NCI-H2227 treated with DMSO at 0.1 percent for 48 hours (cell line): ENCODE data around the gene SENP1.

Experiments
- DNase-seq: peaks from one replicate; lab custom pipeline; 2025; lab: John Stamatoyannopoulos, UW

SENP1 gene

DNA sequence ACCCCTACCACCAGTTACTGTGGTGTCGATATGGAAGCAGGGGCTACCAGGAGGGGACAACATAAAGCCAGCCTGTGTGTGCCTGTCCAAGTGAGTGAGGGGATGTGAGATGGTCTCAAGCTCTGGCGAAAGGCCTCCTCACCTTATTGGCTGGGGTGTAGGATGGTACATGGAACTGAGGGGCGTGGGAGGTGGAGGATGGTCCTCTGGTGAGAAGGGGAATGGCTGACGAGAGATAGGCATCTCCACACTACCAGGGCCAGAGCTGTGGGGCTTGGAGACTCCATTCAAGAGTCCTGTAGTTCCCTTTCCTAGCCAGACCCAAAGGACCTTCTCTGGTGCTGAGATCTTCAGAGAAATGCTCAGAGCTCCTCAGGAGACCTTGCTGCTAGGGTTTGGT, 69.1 kb downstream of the SENP1 start:
- DNase-seq = no peak

DNA sequence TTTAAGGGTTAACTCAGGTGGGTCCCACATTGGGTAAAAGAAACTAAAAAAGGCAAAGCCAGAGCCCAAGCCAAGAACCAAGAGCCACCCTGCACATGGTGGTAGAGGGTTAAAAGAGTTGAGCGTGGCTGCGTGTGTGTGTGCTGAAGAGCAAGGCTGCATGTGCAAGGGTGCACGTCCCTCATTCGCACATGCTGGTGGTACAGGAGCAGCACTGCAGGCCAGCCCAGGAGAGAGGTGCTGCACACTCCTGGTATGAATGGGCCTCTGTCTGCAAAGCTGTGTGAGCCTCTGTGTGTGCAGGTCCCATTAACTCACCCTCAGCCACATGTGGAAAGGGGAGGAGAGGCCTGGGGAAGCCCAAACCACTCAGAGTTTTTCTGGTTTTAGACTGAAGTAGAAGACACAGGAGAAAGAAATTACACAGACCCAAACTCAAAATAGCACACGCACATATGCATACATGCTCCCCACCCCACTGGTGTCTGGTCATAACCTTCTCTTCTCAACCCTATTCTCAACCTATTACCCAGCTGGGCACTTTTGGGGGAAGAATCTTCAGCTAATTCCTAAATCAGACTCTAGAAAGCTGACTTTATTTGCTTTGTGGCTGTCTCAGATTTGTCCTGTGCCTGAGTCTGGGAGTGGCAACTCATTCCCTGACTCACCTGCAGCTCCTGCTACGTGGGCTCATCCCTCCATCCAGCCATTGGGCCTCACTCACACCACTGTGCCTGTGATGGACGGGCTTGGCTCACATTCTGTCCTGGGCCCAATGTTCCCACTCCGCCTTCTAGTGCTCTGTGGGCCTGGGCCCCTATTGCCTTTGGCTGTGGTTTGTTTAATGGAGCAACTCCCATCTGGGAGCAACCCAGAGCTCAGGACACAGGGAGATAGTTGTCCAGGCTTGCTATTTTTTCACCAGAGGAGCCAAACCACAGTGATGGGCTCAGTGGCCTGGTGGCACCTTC, 70.8 kb downstream of the SENP1 start:
- no peak for DNase-seq

DNA sequence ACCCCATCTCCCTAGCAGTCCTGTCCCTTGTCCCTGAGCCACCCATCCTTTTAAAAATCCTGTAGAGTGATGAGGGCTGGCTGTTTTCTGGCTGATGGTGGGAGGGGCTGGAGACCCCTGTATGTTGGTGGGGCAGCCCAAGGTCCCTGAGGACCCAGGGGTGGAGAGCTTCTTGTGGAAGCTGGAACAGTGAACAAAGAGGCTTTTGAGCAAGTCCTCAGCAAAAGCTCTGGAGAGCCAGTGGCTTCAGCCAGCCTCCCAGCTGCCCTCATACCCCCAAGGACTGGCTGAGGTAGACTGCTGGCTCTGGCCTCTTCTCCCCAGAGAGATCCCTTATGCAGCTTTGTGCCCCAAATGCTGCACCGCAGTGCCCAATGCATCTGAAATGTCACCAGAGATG, 72.4 kb downstream of the SENP1 start:
- no peak for DNase-seq

DNA sequence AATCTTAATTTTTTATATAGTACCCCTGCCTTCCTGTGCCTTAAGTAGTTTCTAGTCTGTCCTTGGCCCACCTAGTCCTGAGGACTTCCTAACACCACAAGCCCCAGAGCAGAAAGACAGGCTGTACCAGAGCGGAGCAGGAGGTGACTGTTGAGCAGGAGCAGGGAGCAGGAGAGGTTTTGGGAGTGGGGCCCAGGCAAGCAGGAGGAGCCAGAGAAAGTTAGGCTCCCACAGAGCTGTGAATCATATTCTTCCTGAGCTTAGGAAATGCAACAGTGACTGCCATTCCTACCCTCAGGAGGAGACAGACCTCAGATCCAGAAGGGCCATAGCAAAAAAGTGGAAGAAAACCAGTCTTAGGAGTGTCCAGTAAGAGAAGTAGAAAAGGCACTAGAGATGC, 73.3 kb downstream of the SENP1 start:
- DNase-seq = no peak

DNA sequence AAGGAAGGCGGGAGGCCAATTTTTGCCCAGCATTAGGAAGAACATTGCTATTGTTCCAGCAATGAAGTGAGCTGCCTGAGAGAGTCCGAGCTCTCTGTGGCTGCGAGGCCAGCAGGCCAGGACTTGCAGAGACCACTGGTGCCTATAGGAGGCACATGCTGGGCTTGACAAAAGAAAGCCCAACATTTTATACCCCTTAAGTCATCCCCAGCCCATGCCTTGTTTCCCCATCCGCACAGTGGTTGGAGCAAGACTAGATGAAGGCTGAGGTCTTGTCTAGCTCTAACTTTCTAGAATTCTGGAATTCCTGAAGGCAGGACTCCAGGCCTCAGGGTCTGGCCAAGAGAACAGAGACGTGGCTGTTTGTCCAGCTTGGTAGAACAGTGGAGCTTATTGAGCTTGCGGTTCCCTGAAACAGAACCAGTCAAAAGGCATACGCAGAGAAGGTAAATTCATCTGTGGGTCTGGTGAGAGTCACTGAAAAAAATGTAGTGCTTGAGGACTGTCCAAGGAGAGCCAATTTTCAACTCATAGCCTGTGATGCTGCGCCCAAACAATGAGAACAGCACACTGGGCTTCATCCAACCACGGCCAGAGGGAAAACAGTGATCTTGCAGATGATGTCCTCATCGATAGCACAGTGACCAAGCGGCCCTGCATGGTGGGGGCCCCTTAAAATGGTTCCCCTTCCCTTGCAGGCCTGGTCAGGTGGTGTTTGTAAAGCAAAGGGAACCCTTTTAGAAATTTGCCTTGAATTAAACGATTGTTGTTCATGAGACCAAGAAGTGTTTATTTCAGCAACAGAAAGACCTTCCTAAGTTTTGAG, 74.5 kb downstream of the SENP1 start:
- no peak for DNase-seq

DNA sequence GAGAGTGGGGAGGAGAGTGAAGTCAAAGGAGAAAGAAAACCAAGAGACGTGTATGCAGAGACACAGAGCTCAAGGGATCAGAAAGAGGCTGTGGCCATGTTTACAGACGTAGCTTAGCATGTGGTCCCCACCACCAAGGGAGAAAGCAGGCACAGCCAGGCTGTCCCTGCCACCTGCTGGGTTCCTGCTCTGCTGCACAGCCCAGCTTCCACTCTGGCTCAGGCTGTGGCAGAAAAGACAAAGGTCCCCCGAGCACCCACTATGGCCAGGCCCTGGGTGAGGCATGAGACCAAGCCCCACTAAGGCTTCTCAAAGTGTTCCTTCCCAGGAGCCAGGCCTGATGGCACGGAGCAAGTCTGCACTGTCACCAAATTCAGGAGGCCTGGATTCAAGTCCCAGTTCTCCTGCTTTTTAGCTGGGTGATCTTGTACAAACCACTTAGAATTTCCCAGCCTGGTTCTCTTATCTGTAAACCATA, 75.7 kb downstream of the SENP1 start:
- no peak for DNase-seq

DNA sequence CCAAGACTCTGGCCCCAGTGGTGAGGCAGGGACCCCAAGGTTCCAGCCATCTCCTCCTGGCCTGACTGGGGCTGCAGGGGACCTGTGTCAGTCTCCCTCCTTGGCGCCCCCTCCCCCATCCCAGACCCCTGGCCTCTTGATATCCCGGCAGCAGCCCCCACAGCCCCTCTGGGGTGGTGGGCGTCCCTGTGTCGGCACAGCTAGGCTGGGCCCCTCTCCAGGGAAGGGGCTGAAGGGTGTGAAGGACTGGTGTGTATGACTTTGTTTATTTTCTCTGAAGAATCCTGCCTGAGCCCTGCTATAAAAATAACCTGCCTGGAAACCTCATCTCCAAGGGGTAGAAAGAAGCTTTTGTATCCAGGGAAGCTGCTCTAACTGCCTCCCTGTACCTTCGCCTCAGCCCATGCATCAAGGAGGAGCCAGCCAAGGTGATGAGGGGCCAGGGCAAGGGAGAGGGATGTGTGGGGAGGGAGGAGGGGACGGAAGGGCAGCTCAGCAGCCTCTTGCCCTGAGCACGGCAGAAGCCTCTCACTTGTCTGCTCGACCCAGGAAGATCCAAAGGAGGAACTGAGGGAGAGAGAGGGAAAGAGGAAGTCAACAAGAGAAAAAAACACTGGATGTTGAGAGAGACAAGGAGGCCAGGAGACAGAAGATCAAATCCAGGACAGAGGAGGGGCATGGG, 76.2 kb downstream of the SENP1 start:
- no peak for DNase-seq

DNA sequence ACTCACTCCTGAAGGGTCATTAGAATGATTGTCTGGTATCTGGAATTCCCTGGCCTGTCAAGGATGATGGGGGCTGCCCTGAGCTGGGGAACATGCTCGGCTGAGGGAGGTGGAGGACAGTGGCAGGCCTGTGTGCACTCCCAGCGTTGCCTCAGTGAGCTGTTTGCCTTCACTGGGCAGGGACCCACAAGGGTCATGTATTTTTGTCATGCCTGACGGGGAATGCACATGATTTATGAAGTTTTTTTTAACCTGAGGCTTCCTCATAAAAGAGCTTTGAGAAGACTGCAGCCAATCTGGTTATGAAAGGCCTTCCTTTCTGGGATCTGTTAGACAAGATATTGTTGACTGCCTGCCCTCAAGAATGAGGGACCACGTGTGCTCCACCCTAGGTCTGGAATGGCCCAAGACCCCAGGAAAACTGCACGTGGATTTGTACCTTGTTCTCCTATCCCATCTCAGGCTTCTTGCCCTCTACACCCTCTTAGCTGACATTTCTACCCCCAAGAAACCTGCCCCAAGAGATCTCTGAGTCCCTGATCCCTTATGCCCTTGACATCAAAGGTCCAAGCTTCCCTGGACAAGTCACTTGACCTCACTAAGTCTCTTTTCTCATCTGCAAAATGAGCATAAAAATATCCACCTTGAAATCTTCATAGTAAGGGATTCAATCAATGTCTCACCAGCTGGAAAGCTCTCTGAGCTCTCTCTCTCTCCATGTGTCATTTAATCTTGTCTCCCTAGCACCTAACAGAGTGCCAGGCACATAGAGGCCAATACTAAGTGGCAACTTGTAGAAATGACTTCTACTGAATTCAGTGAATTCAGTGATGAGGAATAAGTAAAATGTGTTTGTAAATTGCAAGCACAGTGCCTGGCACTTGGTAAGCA, 77.1 kb downstream of the SENP1 start:
- no peak for DNase-seq

DNA sequence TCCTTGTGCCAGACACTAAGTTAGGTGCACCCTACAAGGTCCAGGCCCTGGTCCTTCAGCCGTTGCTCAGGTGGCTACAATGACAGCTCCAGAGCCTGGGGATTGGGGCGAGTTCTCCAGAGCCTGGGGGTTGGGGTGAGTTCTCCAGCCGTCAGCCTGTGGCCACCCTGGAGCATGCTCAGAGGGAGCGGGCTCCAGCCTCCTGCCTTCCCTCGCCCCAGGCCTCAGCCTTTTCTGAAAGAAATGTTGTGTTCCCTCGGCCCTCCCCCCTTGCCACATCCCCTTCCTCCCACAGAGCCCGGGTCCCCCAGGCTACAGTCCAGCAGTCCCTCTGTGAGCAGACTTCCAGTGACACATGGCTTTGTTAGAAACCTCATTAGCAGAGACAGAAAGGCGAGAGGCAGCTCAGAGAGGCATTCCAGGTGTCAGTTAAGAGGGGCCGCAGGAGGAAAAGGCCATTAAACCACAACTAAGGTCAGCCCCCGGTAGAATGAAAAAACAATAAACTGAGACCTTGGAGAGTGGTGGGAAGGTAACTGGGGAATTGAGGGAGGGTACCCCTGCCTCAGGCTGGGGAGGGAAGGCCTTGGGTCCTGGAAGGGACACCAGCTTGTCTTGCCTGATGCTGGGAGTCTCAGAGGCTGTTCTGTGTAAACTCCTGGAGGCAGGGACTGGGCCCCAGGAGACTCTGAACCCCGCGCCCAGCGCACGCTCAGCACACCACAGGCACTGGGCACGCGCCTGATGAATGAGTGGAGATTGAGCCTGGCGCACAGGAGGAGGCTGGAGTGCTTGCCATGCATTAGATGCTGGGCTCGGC, 78.5 kb downstream of the SENP1 start:
- no peak for DNase-seq

DNA sequence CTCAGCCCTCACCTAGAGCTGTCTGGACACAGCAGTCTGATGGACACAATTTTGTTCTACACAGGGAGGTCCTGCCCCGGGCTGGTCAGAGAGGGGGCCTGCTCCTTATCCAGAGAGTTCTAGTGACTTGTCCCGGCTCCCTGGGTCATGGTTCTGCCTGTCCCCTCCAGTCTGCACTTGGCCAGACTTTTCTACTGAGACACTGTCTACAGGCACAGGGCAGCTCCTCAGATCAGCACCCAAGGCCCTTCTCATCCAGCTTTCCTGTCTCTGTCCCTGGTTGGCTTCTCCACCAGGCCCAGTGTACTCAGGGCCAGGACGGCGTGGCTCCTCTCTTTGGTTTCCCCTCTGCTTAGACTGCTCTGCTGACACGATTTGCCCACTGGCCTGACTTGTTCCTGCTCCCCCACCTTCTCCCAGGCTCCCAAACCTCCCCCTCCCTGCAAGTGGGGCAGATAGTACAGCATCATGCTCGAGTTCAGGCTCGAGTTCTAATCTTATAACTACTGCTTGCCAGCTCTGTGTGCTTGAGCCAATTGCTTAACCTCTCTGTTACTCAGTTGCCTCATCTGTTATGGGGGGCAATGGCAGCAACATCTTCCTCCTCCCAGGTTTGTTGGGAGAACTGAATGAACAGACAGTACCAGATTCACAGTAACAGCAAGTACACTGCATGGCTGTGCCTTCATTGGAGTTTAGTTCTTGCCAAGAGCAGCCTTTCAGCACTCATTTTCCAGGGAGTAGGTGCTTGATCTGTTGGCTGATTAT, 79.6 kb downstream of the SENP1 start:
- DNase-seq = no peak

DNA sequence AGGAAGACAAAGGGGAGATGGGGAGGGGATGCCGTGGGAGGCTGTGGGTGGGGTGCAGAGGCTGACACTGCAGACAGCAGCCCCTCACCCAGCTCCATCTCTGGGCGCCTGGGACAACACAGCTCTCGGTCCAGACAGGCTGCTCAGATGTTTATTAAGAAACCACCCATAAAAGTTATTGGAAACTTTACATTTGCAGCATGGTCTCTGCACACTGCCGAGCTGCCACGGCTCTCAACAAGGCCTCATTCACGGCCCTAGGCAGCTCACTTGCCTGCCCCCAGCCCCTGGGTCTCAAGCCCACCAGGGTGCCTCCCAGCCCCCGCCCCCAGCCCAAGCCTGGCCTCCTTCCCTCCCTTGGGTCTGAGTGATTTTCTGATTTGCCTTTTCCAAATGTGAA, 80.6 kb downstream of the SENP1 start:
- DNase-seq = no peak

DNA sequence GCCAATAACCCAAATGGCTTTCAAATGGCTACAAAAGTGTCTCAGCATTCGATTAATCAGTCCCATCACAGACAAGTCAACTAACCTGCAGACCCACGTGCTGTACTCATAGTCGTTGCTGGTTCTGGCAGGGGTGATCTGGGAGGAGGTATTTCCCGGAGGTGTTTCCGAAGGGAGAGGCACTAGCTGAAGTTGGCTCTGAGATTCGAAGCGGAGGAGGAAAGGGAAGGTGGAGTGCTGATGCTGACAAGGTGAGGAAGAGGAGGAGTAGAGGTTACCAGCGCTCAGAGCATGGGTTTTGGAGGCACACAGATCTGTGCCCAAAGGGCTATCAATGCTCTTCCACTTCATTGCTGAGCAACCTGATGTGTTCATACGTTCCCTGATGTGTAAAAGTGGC, 81.1 kb downstream of the SENP1 start:
- no peak for DNase-seq

DNA sequence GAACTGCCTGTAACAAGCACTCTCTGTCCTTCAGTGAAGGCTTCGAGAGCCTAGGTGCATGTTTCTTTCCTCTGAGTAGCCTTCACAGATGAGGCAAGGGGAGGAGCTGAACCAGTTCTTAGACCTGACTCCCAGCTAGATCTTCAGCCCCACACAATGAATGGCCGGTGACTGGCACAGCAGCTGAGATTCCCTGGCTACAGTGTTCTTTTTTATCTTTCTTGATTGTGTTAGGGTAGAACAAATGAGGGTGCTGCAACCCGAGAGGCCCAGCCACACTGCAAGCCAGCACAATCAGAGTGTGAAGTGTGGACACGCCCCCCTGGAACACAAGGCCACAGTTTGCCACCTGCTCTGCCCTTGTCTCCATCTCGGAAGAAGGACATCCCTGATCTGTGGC, 82.5 kb downstream of the SENP1 start:
- DNase-seq = no peak

DNA sequence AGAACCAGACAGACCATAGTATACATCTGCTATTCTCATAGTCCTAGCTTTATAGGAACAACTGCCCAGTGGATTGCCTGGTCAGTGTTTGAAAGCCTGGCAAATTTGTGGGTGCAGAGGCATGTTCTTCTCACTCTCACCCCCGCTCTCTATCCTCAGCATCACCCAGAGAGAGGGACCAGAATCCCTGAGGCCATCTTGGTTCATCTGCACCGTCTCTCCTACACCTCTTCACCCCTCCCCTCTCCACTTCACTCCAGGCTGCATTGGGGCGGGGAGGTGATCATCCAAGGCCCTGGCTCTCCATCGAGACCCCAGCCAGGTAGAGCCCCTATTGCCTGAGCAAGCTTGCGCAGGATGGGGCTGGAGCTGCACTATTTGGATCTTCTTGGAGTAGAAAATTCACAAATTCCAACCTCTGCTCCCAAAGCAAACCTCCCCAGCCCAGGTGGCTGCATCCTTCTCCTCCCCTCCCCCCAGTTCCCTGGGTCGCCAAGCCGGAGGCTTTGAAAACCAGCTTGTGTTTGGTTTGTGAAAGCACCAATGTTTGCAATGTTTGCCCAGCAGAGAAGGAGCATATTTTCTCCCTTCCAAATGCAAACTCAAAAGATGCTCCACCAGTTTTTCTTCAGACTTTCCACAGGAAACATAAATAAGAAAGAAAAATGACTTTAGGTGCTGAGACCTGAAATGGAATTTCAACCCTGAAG, 83.0 kb downstream of the SENP1 start:
- DNase-seq = no peak

DNA sequence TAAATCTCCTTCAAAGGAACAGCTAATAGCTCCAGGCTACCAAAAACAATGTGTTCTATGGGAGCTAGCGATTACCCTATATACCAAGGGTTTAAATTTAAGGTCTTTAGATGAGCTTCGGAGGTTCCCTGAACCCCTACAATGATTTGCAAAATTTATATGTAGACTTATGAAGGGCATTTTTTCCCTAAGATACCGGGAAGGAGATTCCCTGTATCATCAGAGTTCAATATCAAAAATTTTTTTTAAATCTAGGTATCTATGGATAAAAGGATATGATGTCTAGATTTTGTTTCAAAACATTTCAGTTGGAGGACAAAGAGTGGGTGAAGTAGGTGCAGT, 83.7 kb downstream of the SENP1 start:
- no peak for DNase-seq

DNA sequence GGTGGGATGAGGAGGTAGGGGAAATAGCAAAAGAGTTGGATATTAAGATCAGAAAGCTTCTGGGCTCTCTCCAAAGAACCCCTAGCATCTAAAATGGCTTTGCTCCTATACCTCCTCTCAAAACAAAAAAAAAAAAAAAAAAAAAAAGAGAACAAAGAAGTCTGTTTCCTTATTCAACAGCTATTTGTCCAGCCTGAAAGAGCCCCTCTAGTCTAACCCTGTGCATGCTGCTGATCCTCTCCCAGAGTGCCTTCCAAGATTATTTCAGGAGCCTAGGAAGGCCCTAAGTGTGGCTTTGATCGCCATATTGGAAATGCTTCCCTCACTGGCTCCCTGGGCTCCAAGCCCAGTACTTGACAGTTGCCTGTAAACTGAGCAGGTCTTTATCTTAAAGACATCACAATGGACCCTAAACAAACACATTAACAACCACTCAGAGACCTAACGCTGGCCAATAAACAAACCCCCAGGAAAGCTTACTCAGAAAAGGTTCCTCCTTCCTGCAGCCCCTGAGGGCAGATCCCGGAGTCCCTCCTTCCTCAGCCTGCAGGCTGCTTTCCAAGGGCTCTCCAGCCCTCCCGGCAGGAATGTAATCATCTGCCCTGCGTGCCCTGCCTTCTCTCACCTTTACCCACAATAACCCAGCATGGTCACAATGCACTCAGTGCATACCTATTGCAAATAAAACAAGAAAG, 84.2 kb downstream of the SENP1 start:
- DNase-seq = peak; percentile 7

DNA sequence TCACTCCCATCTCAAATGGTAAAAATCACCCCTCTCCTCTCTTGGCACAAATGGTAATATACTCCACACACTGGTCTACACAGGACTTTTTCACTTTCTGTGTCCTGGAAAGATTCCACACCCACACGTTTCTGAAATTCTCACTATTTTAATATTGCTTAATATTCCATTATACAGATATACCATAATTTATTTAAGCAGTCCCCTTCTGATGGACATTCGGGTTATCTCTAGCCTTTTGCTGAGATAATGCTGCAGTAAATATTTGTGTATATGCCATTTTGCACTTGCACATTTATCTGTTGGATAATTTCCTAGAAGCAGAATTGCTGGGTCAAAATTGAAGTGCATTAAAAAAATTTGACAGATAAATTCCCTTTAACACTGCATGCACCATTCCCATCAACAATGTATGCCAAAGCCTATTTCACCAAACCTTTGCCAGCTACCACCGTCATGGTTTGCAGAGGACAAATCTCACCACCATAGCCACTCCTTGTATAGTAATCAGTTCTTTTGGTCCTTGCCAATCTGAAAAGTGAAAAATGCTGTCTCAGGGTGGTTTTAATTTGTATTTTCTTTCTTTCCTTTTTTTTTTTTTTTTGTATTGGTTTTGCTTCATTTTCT, 86.1 kb downstream of the SENP1 start:
- DNase-seq = no peak

DNA sequence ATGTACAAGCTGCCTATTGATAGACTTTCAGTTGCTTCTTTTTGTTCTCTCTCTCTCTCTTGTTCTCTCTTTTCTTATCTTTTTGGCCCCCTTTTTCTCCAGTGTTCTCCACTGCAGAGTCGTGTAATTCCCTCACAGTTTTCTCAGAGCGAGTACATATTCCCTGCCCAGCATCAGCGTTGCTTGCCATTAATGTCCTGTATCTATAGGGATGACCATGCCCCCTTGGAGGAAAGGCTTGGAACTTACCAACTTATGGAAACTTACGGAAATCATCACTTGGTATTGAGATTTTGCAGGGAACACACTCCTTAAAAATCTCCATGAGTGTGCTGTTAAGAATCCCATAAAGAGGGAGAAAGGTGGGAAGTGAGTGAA, 87.3 kb downstream of the SENP1 start:
- DNase-seq = no peak
